H1 (cell line): ENCODE results near the gene FUBP3. TPM values are rescaled to one million over a fixed set of nuclear protein-coding genes. Genes with fewer than 3 reads are reported as not detected.

Source experiments
- CTCF ChIA-PET: fragments of 300-600 bp; sonication (Branson Sonifier 250); formaldehyde crosslinking; loops from one replicate; lab custom pipeline; 2021; ENCODE audit not compliant: partially characterized antibody; lab: Charles Lee
- POLR2A ChIA-PET: fragments of 300-600 bp; sonication (Branson Sonifier 250); formaldehyde crosslinking; loops from one replicate; lab custom pipeline; 2021; ENCODE audit warnings: inconsistent platforms; ENCODE audit not compliant: partially characterized antibody; lab: Charles Lee
- DNase-seq, 2 experiments: peaks; one replicate each; pipeline versions ENCODE4 v3.0.0 to v3.0.0-alpha.2; 2010 to 2022; ENCODE audit warnings: low spot score in 2 of 2, low read depth in 1 of 2, mixed read lengths in 1 of 2
- FAIRE-seq: peaks from 2 replicates; lab custom pipeline; 2011; peaks lifted over from hg19 to GRCh38; lab: Jason Lieb, UNC
- H2AFZ ChIP-seq: 2 replicates; pipeline ENCODE4 v1.8.1; 2012; ENCODE audit warnings: low read length, inconsistent platforms
- H2AK5ac ChIP-seq: 2 replicates; pipeline ENCODE4 v1.6.1; 2013; ENCODE audit warnings: low read depth, low read length
- H2BK120ac ChIP-seq: replicated peaks from 2 replicates; pipeline ENCODE3; 2013; ENCODE audit warnings: low read depth, low read length, inconsistent platforms
- H2BK12ac ChIP-seq: 2 replicates; pipeline ENCODE4 v1.6.1; 2013; ENCODE audit warnings: low read depth, low read length
- H2BK15ac ChIP-seq: 2 replicates; pipeline ENCODE4 v1.6.1; 2013; ENCODE audit warnings: low read length
- H2BK20ac ChIP-seq: 2 replicates; pipeline ENCODE4 v1.6.1; 2013; ENCODE audit warnings: low read length
- H2BK5ac ChIP-seq: 2 replicates; pipeline ENCODE4 v1.6.1; 2013; ENCODE audit warnings: low read depth, low read length
- H3K14ac ChIP-seq: 2 replicates; pipeline ENCODE4 v1.6.1; 2013; ENCODE audit warnings: inconsistent platforms; ENCODE audit not compliant: insufficient read length
- H3K18ac ChIP-seq: 2 replicates; pipeline ENCODE4 v1.6.1; 2013; ENCODE audit warnings: low read length; ENCODE audit errors: extremely low read depth
- H3K23ac ChIP-seq: 2 replicates; pipeline ENCODE4 v1.6.1; 2013; ENCODE audit warnings: inconsistent platforms; ENCODE audit not compliant: insufficient read length
- H3K23me2 ChIP-seq: 2 replicates; pipeline ENCODE4 v1.6.1; 2013; ENCODE audit warnings: low read depth, low read length
- H3K27ac ChIP-seq: 2 replicates; pipeline ENCODE4 v1.6.1; 2011; ENCODE audit warnings: low read depth, low read length, inconsistent platforms
- H3K27me3 ChIP-seq, 4 experiments: replicated peaks in 1 of 4; 1 replicate in 1 of 4; 2 replicates in 3 of 4; pipeline versions ENCODE4 v1.6.1 to v1.8.1; 2011 to 2013; ENCODE audit warnings: low read length in 3 of 4, mild to moderate bottlenecking in 3 of 4, inconsistent platforms in 2 of 4, mixed read lengths in 2 of 4, moderate library complexity in 1 of 4; ENCODE audit not compliant: control insufficient read depth in 3 of 4, insufficient read depth in 3 of 4; ENCODE audit errors: extremely low read depth in 1 of 4
- H3K36me3 ChIP-seq, 4 experiments: 2 replicates each; pipeline versions ENCODE4 v1.6.1 to v1.8.1; 2011 to 2013; ENCODE audit warnings: mild to moderate bottlenecking in 4 of 4, low read length in 3 of 4, moderate library complexity in 2 of 4, control low read depth in 1 of 4, inconsistent platforms in 1 of 4; ENCODE audit not compliant: insufficient read depth in 4 of 4, control insufficient read depth in 2 of 4
- H3K4ac ChIP-seq: replicated peaks from 2 replicates; pipeline ENCODE3; 2013; ENCODE audit warnings: low read length, low read depth, mixed read lengths, inconsistent platforms; ENCODE audit not compliant: insufficient read length
- H3K4me1 ChIP-seq, 4 experiments: replicated peaks in 1 of 4; 1 replicate in 1 of 4; 2 replicates in 3 of 4; pipeline versions ENCODE4 v1.6.1 to v1.8.1; 2011 to 2013; ENCODE audit warnings: low read length in 3 of 4, inconsistent platforms in 2 of 4, mixed read lengths in 1 of 4; ENCODE audit not compliant: insufficient read depth in 4 of 4, control insufficient read depth in 3 of 4
- H3K4me2 ChIP-seq, 2 experiments: 2 replicates each; pipeline versions ENCODE4 v1.6.1 to v1.8.1; 2011 to 2013; ENCODE audit warnings: low read depth in 2 of 2, low read length in 2 of 2, control low read depth in 1 of 2, inconsistent platforms in 1 of 2, mild to moderate bottlenecking in 1 of 2; ENCODE audit not compliant: insufficient read depth in 1 of 2
- H3K4me3 ChIP-seq, 4 experiments: fragments of 200-600, 300-600 bp in 1 of 4; sonication (generic), shearing (Covaris generic), sonication (Bioruptor Twin) in 1 of 4; 2 replicates each; pipeline versions ENCODE4 v1.5.1 to v1.8.1; 2011 to 2016; ENCODE audit warnings: low read length in 4 of 4, low read depth in 3 of 4, control low read depth in 2 of 4, inconsistent platforms in 2 of 4, mild to moderate bottlenecking in 2 of 4, mixed read lengths in 1 of 4, moderate library complexity in 1 of 4; ENCODE audit not compliant: insufficient read depth in 2 of 4; ENCODE audit errors: extremely low read depth in 1 of 4
- H3K56ac ChIP-seq: replicated peaks from 2 replicates; pipeline ENCODE3; 2013; ENCODE audit warnings: low read depth, mild to moderate bottlenecking, mixed read lengths, low read length, inconsistent platforms; ENCODE audit not compliant: insufficient read length
- H3K79me1 ChIP-seq: 2 replicates; pipeline ENCODE4 v1.6.1; 2013; ENCODE audit warnings: low read depth, low read length, control low read depth
- H3K79me2 ChIP-seq, 2 experiments: 2 replicates each; pipeline versions ENCODE4 v1.6.1 to v1.8.1; 2012 to 2013; ENCODE audit warnings: low read length in 2 of 2, mild to moderate bottlenecking in 2 of 2, inconsistent platforms in 1 of 2; ENCODE audit not compliant: insufficient read depth in 2 of 2, control insufficient read depth in 1 of 2
- H3K9ac ChIP-seq, 4 experiments: replicated peaks in 1 of 4; 1 replicate in 1 of 4; 2 replicates in 3 of 4; pipeline versions ENCODE4 v1.6.1 to v1.8.1; 2011 to 2013; ENCODE audit warnings: low read depth in 3 of 4, low read length in 3 of 4, control low read depth in 2 of 4, mild to moderate bottlenecking in 2 of 4, moderate library complexity in 2 of 4, inconsistent platforms in 1 of 4; ENCODE audit errors: extremely low read depth in 1 of 4
- H3K9me3 ChIP-seq, 2 experiments: 2 replicates each; pipeline versions ENCODE4 v1.6.1 to v1.8.1; 2012 to 2013; ENCODE audit warnings: mild to moderate bottlenecking in 2 of 2, moderate library complexity in 2 of 2, control low read depth in 1 of 2, inconsistent platforms in 1 of 2, low read depth in 1 of 2, low read length in 1 of 2, mixed read lengths in 1 of 2; ENCODE audit not compliant: insufficient read depth in 2 of 2
- H4K20me1 ChIP-seq, 2 experiments: replicated peaks in 1 of 2; 2 replicates each; pipeline versions ENCODE3 to v1.8.1; 2011 to 2013; ENCODE audit warnings: inconsistent platforms in 2 of 2, low read length in 2 of 2, mild to moderate bottlenecking in 1 of 2; ENCODE audit not compliant: insufficient read depth in 2 of 2, control insufficient read depth in 1 of 2
- H4K5ac ChIP-seq: 2 replicates; pipeline ENCODE4 v1.6.1; 2013; ENCODE audit warnings: low read length, low read depth, mixed read lengths, inconsistent platforms; ENCODE audit not compliant: insufficient read length
- H4K8ac ChIP-seq: 2 replicates; pipeline ENCODE4 v1.8.0; 2013; ENCODE audit warnings: mild to moderate bottlenecking, moderate library complexity, low read length, inconsistent platforms; ENCODE audit not compliant: insufficient read depth; ENCODE audit errors: extremely low read depth
- H4K91ac ChIP-seq: replicated peaks from 2 replicates; pipeline ENCODE3; 2013; ENCODE audit warnings: low read length, mixed read lengths, inconsistent platforms; ENCODE audit not compliant: insufficient read length
- BRCA1 ChIP-seq: IDR thresholded peaks from 2 replicates; pipeline ENCODE4 v1.6.1; 2012; ENCODE audit warnings: low read depth, low read length, improper control_type of control experiment
- EGR1 ChIP-seq: IDR thresholded peaks from 2 replicates; pipeline ENCODE4 v1.6.1; 2011; ENCODE audit warnings: low read depth, low read length, borderline replicate concordance
- EP300 ChIP-seq, 2 experiments: IDR thresholded peaks; 1 replicate in 1 of 2; 2 replicates in 1 of 2; pipeline ENCODE4 v1.6.1; 2011 to 2012; ENCODE audit warnings: low read depth in 2 of 2, low read length in 2 of 2, mild to moderate bottlenecking in 2 of 2, borderline replicate concordance in 1 of 2, inconsistent platforms in 1 of 2, moderate library complexity in 1 of 2
- JUND ChIP-seq: IDR thresholded peaks from 2 replicates; pipeline ENCODE4 v1.6.1; 2011; ENCODE audit warnings: mild to moderate bottlenecking, improper control_type of control experiment, low read length
- RNF2 ChIP-seq: fragments of 200-900, 300-1000 bp; sonication (generic); IDR thresholded peaks from 2 replicates; pipeline ENCODE4 v1.7.1; 2016; ENCODE audit warnings: borderline replicate concordance, low read depth, mild to moderate bottlenecking, antibody characterized with exemption, low read length; ENCODE audit not compliant: poor library complexity, severe bottlenecking; ENCODE audit errors: missing control alignments
- RXRA ChIP-seq: IDR thresholded peaks from 2 replicates; pipeline ENCODE4 v1.6.1; 2011; ENCODE audit warnings: low read depth, mild to moderate bottlenecking, low read length, moderate library complexity; ENCODE audit not compliant: insufficient read depth
- TEAD4 ChIP-seq: IDR thresholded peaks from 2 replicates; pipeline ENCODE4 v1.6.1; 2012; ENCODE audit warnings: low read depth, low read length, inconsistent platforms, mixed read lengths
- YY1 ChIP-seq: IDR thresholded peaks from 2 replicates; pipeline ENCODE4 v1.6.1; 2011; ENCODE audit warnings: low read depth, mild to moderate bottlenecking, low read length
- WGBS, 2 experiments: shearing (Covaris generic) in 1 of 2; methylation state at CpG; one replicate each; pipeline versions ENCODE4 v1.1.6 to v1.1.7; 2013 to 2015; ENCODE audit warnings: low lambda C conversion rate in 2 of 2, mixed read lengths in 2 of 2, inconsistent platforms in 1 of 2, low coverage in 1 of 2, missing lambda C conversion rate in 1 of 2; ENCODE audit not compliant: insufficient replicate concordance in 2 of 2, insufficient coverage in 1 of 2, insufficient read length in 1 of 2; ENCODE audit errors: extremely low coverage in 1 of 2, missing lambda C conversion rate in 1 of 2; 5-methylcytosine and 5-hydroxymethylcytosine counted together
- polyA plus RNA-seq, 7 experiments: library from polyadenylated mRNA; depleted of rRNA in 3 of 7; stranded (reverse) in 5 of 7; unstranded in 2 of 7; fragments of >200 nt in 5 of 7; fragments of 200-250 nt in 2 of 7; gene quantifications; 1 replicate in 5 of 7; 2 replicates in 1 of 7; 4 replicates in 1 of 7; pipeline versions ENCODE4 v1.2.1 to v1.2.3, GENCODE V29; 2011 to 2013; ENCODE audit warnings: missing spikeins in 2 of 7, mixed read lengths in 2 of 7
- total RNA-seq: library from RNA; stranded (reverse); fragmentation: NEBNext Ultra II Directional; extraction: Animal tissue kit (Norgen Biotek cat#: 25700); gene quantifications from 2 replicates; pipeline ENCODE4 v1.2.1, GENCODE V29; 2021

The FUBP3 gene
- total and polyA plus RNA-seq, 2 of the 8 experiments (the other 6 are each of a cell fraction or from before 2014, with no cell fraction given) = 23.7 to 76.4 TPM

GRCh38 chr9:130687615-130688014, 108.2 kb downstream of the FUBP3 start:
- DNase-seq = no peak
- H2BK120ac ChIP-seq = no peak overlapping the region
- H2BK5ac ChIP-seq = no peak overlapping the region
- no peak overlapping the region for H3K4me2 ChIP-seq
- WGBS, 2 experiments = 78% methylated on average over 2 of the region's 2 CpGs; no CpG with 5 or more reads in 1 of the 2 experiments
- no peak overlapping the region for H2BK15ac ChIP-seq
- no peaks in the 10 kb centered on the region for H3K36me3 ChIP-seq
- H3K18ac ChIP-seq = no peak overlapping the region
- no peaks in the 10 kb centered on the region for H3K79me2 ChIP-seq
- no peak overlapping the region for H2AK5ac ChIP-seq
- H4K20me1 ChIP-seq = peaks cover 0 to 3% of the 10 kb centered on the region in 2 experiments
- H4K5ac ChIP-seq = no peak overlapping the region
- no peak overlapping the region for H3K23ac ChIP-seq
- H3K56ac ChIP-seq = no peak overlapping the region
- H3K4ac ChIP-seq = no peak overlapping the region
- no peak overlapping the region for H2AFZ ChIP-seq
- no peak for TF ChIP-seq YY1
- no peak for TF ChIP-seq RXRA
- no peak for TF ChIP-seq EGR1
- no peak for TF ChIP-seq TEAD4
- TF ChIP-seq JUND = no peak
- TF ChIP-seq EP300 (IDR thresholded peaks at IDR 0.05; ENCODE audit: borderline replicate concordance in 1 of 2, low read depth in 2 of 2, low read length in 2 of 2) = no peak
- no peak for TF ChIP-seq RNF2
- TF ChIP-seq BRCA1 = no peak
- H2BK20ac ChIP-seq = no peak overlapping the region
- H3K14ac ChIP-seq = no peak overlapping the region
- no peaks in the 10 kb centered on the region for H3K79me1 ChIP-seq
- H3K4me1 ChIP-seq = peaks cover 4 to 5% (median 5%) of the 10 kb centered on the region in 4 experiments; a peak in 5 of 7 replicates
- no peak for FAIRE-seq
- ChIA-PET CTCF (interaction anchor here (0.9 to 2.0 kb wide), 3 partner anchors 178 to 228 kb away, joined by 3 to 8 read pairs (median 4); no protein-coding TSS in a partner anchor), POLR2A (no interaction called here)
- H3K27me3 ChIP-seq = no peaks in the 10 kb centered on the region
- peaks cover 0 to 4% of the 10 kb centered on the region in 2 experiments; a peak in 2 of 4 replicates for H3K9me3 ChIP-seq
- no peak overlapping the region for H3K9ac ChIP-seq
- H2BK12ac ChIP-seq = no peak overlapping the region
- no peak overlapping the region for H4K91ac ChIP-seq
- peaks cover 2% of the 10 kb centered on the region; the same call in 1 of the 2 replicates for H3K23me2 ChIP-seq
- H4K8ac ChIP-seq = no peak overlapping the region
- no peak overlapping the region for H3K27ac ChIP-seq
- no peak overlapping the region for H3K4me3 ChIP-seq
